NCI-H128 (cell line): ENCODE measurements around the gene AMPD3.

Experiments
- DNase-seq: peaks from one replicate; lab custom pipeline; 2025; ENCODE audit not compliant: unreplicated experiment; lab: John Stamatoyannopoulos, UW

AMPD3 gene

GRCh38 chr11:10486161-10486840 is 31.2 kb downstream of the AMPD3 start:
- no peak for DNase-seq

- DNase-seq, result no peak
These were observed 32.1 kb downstream of the AMPD3 start for GRCh38 chr11:10487002-10487647.

- no peak for DNase-seq
These were observed 33.3 kb downstream of the AMPD3 start for GRCh38 chr11:10488121-10488933.

- no peak for DNase-seq
These were observed 34.0 kb downstream of the AMPD3 start for GRCh38 chr11:10488934-10489691.

GRCh38 chr11:10490032-10490397 is 35.0 kb downstream of the AMPD3 start:
- no peak for DNase-seq

GRCh38 chr11:10490398-10491241 is 35.6 kb downstream of the AMPD3 start:
- no peak for DNase-seq

- DNase-seq, result no peak
These were observed 37.0 kb downstream of the AMPD3 start for GRCh38 chr11:10492084-10492483.

GRCh38 chr11:10493041-10493663 is 38.1 kb downstream of the AMPD3 start:
- no peak for DNase-seq

- DNase-seq, result no peak
These were observed 39.8 kb downstream of the AMPD3 start for GRCh38 chr11:10494636-10495463.

- no peak for DNase-seq
These were observed 40.4 kb downstream of the AMPD3 start for GRCh38 chr11:10495464-10495786.

- DNase-seq, result no peak
These were observed 41.4 kb downstream of the AMPD3 start for GRCh38 chr11:10496296-10496936.

GRCh38 chr11:10497371-10498021 is 42.4 kb downstream of the AMPD3 start:
- no peak for DNase-seq

- DNase-seq, result no peak
These were observed 42.9 kb downstream of the AMPD3 start for GRCh38 chr11:10498022-10498400.

GRCh38 chr11:10498426-10499250 is 43.6 kb downstream of the AMPD3 start:
- no peak for DNase-seq

GRCh38 chr11:10499452-10499851 is 44.4 kb downstream of the AMPD3 start:
- no peak for DNase-seq

- DNase-seq, result no peak
These were observed 45.0 kb downstream of the AMPD3 start for GRCh38 chr11:10499874-10500601.
